Endothelial cell of umbilical vein (primary cell): ENCODE measurements around the gene RBM20. TPM values are rescaled to one million over a fixed set of nuclear protein-coding genes. Genes with fewer than 3 reads are reported as not detected.

Experiments used
- BruUV-seq: library from RNA; stranded (reverse); fragments of 400-500 nt; replicated peaks from 2 replicates; lab custom pipeline; 2021; lab: Mats Ljungman, UMichigan
- CTCF ChIA-PET: fragments of 300-600, 350-600 bp; sonication (Branson Sonifier 250); formaldehyde crosslinking; loops from one replicate; lab custom pipeline; 2021; ENCODE audit warnings: antibody characterized with exemption, inconsistent platforms; lab: Charles Lee
- POLR2A ChIA-PET: fragments of 300-600, 350-600 bp; sonication (Branson Sonifier 250); formaldehyde crosslinking; loops from one replicate; lab custom pipeline; 2021; ENCODE audit warnings: antibody characterized with exemption, inconsistent platforms; lab: Charles Lee
- DNase-seq: peaks from one replicate; pipeline ENCODE4 v3.0.0-alpha.2; 2011; ENCODE audit warnings: low read depth, low spot score
- FAIRE-seq: peaks from 2 replicates; lab custom pipeline; 2011; peaks lifted over from hg19 to GRCh38; lab: Jason Lieb, UNC
- H2AFZ ChIP-seq: 2 replicates; pipeline ENCODE4 v1.6.0; 2012; ENCODE audit warnings: low read depth, low read length, control low read depth, inconsistent platforms
- H3K27ac ChIP-seq: 2 replicates; pipeline ENCODE4 v1.5.1; 2011; ENCODE audit warnings: low read depth, mild to moderate bottlenecking, control low read depth, low read length, moderate library complexity; ENCODE audit not compliant: insufficient read depth
- H3K27me3 ChIP-seq, 2 experiments: 2 replicates each; pipeline versions ENCODE4 v1.6.0 to v1.6.1; 2011; ENCODE audit warnings: low read length in 2 of 2, mixed read lengths in 1 of 2; ENCODE audit not compliant: control insufficient read depth in 2 of 2, insufficient read depth in 2 of 2
- H3K36me3 ChIP-seq, 2 experiments: 2 replicates in 1 of 2; 3 replicates in 1 of 2; pipeline ENCODE4 v1.5.1; 2011; ENCODE audit warnings: low read length in 2 of 2, mild to moderate bottlenecking in 1 of 2, moderate library complexity in 1 of 2; ENCODE audit not compliant: control insufficient read depth in 2 of 2, insufficient read depth in 2 of 2; ENCODE audit errors: extremely low read depth in 1 of 2
- H3K4me1 ChIP-seq: 3 replicates; pipeline ENCODE4 v1.5.1; 2011; ENCODE audit warnings: mild to moderate bottlenecking, low read length; ENCODE audit not compliant: control insufficient read depth, insufficient read depth; ENCODE audit errors: extremely low read depth
- H3K4me2 ChIP-seq: 2 replicates; pipeline ENCODE4 v1.6.1; 2011; ENCODE audit warnings: low read length, control low read depth, mixed read lengths; ENCODE audit not compliant: insufficient read depth
- H3K4me3 ChIP-seq, 3 experiments: fragments of 200-600 bp in 1 of 3; sonication (generic), shearing (Covaris generic) in 1 of 3; replicated peaks in 1 of 3; 2 replicates each; pipeline ENCODE4 v1.5.1; 2011 to 2016; ENCODE audit warnings: control low read depth in 3 of 3, low read length in 3 of 3, mild to moderate bottlenecking in 2 of 3, inconsistent platforms in 1 of 3, low read depth in 1 of 3, moderate library complexity in 1 of 3; ENCODE audit not compliant: insufficient read depth in 1 of 3
- H3K79me2 ChIP-seq: 2 replicates; pipeline ENCODE4 v1.6.0; 2012; ENCODE audit warnings: low read length, inconsistent platforms; ENCODE audit not compliant: control insufficient read depth, insufficient read depth
- H3K9ac ChIP-seq: replicated peaks from 2 replicates; pipeline ENCODE3; 2011; ENCODE audit warnings: low read length, control low read depth; ENCODE audit not compliant: insufficient read depth; ENCODE audit errors: extremely low read depth
- H3K9me1 ChIP-seq: replicated peaks from 3 replicates; pipeline ENCODE4 v1.6.0; 2011; ENCODE audit warnings: mild to moderate bottlenecking, low read length; ENCODE audit not compliant: control insufficient read depth, insufficient read depth; ENCODE audit errors: extremely low read depth
- H3K9me3 ChIP-seq: replicated peaks from 2 replicates; pipeline ENCODE4 v1.5.1; 2012; ENCODE audit warnings: low read length, inconsistent platforms; ENCODE audit not compliant: control insufficient read depth, insufficient read depth
- H4K20me1 ChIP-seq: replicated peaks from 2 replicates; pipeline ENCODE3; 2011; ENCODE audit warnings: mild to moderate bottlenecking, low read length; ENCODE audit not compliant: control insufficient read depth, insufficient read depth; ENCODE audit errors: extremely low read depth
- EZH2 ChIP-seq: IDR thresholded peaks from 2 replicates; pipeline ENCODE4 v1.6.1; 2012; ENCODE audit warnings: borderline replicate concordance, low read depth, mild to moderate bottlenecking, moderate library complexity, low read length, inconsistent platforms; ENCODE audit not compliant: severe bottlenecking
- FOS ChIP-seq: IDR thresholded peaks from 2 replicates; pipeline ENCODE4 v1.6.1; 2011; ENCODE audit warnings: mild to moderate bottlenecking, low read length, moderate library complexity, borderline replicate concordance; ENCODE audit not compliant: insufficient read depth
- GATA2 ChIP-seq: IDR thresholded peaks from 2 replicates; pipeline ENCODE4 v1.7.0; 2011; ENCODE audit warnings: low read depth, mild to moderate bottlenecking, moderate library complexity, mixed read lengths, low read length; ENCODE audit not compliant: insufficient read length, insufficient read depth
- JUN ChIP-seq: IDR thresholded peaks from 2 replicates; pipeline ENCODE4 v1.6.1; 2011; ENCODE audit warnings: borderline replicate concordance, low read depth; ENCODE audit not compliant: insufficient read length, insufficient read depth
- MYC ChIP-seq: IDR thresholded peaks from one replicate; pipeline ENCODE4 v1.6.1; 2011; ENCODE audit warnings: mild to moderate bottlenecking, low read depth, low read length
- POLR2A ChIP-seq: IDR thresholded peaks from 2 replicates; pipeline ENCODE4 v1.6.1; 2012; ENCODE audit warnings: low read depth, mild to moderate bottlenecking, control low read depth, low read length
- POLR2AphosphoS5 ChIP-seq: IDR thresholded peaks from 2 replicates; pipeline ENCODE4 v1.6.1; 2012; ENCODE audit warnings: low read depth, mild to moderate bottlenecking, control low read depth, low read length, moderate library complexity; ENCODE audit not compliant: insufficient read depth
- dilution Hi-C: fragments of 300-500 bp; cut with MboI; formaldehyde crosslinking; loops from one replicate; pipeline ENCODE4 v1.15.0; 2019; ENCODE audit warnings: low sequenced_read_pairs; ENCODE audit not compliant: extremely low pct_ligation_motif_present
- intact Hi-C: fragments of 100-400 bp; cut with micrococcal nuclease; formaldehyde crosslinking; loops from one replicate; pipeline ENCODE4 v1.10.0; 2022
- polyA plus RNA-seq, 4 experiments: library from polyadenylated mRNA; depleted of rRNA in 3 of 4; stranded (reverse) in 3 of 4; unstranded in 1 of 4; fragments of >200 nt; gene quantifications; 2 replicates each; pipeline versions ENCODE4 v1.2.1 to v1.2.3, GENCODE V29; 2011 to 2012; ENCODE audit warnings: missing spikeins in 1 of 4
- total RNA-seq: library from RNA; stranded (reverse); gene quantifications from 2 replicates; pipeline ENCODE4 v1.2.3, GENCODE V29; 2021
- TF ChIP-seq, protein P1 (sequence below): IDR thresholded peaks from 2 replicates; pipeline ENCODE4 v1.6.1; 2011; ENCODE audit not compliant: insufficient read depth, insufficient read length
- TF ChIP-seq, protein P2 (sequence below), 2 donors: IDR thresholded peaks; 1 replicate in 1 of 2; 2 replicates in 1 of 2; pipeline ENCODE4 v1.5.1; 2011; ENCODE audit warnings: low read length in 2 of 2, mild to moderate bottlenecking in 2 of 2, moderate library complexity in 2 of 2, control low read depth in 1 of 2, inconsistent platforms in 1 of 2, low read depth in 1 of 2; ENCODE audit not compliant: insufficient read depth in 1 of 2; ENCODE audit errors: extremely low read depth in 1 of 2

Gene RBM20
- total and polyA plus RNA-seq, 2 donors (not counting 3 experiments of a cell fraction or from before 2014, with no cell fraction given), result 0.04 TPM; not detected in 1

DNA sequence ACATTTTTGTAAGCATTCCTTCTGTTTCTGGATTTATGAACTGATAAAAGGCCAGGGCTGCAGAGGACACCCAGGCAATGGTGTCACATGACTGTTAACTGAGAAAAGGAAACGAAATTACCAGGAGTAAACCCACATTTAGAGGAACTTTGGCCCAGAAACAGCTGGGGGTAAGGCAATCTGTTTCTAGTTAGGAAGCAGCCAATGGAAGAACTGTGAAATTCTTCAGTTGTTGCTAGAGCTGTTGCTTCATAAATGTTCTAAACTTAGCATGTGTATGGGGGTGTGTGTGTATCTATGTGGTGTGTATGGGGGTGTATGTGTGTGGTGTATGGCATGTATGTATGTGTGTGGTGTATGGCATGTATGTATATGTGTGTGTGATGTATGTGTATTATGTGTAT lies 215.8 kb downstream of the RBM20 start:
- BruUV-seq, result no TSS peak
- ChIA-PET CTCF (interaction anchor here (1.0 kb wide), 1 partner anchor 69 kb away, joined by 3 read pairs; no protein-coding TSS in a partner anchor), POLR2A (no interaction called here)
- Histone ChIP-seq H3K4me1 (no peaks in the 10 kb centered on the region), H2AFZ (no peak overlapping the region), H3K79me2 (no peaks in the 10 kb centered on the region), H3K9me1 (no peaks in the 10 kb centered on the region), H3K4me3 (no peak overlapping the region), H3K9ac (no peak overlapping the region), H4K20me1 (no peaks in the 10 kb centered on the region), H3K4me2 (no peak overlapping the region), H3K27me3 (peaks cover 0 to 2% of the 10 kb centered on the region in 2 experiments), H3K27ac (no peak overlapping the region), H3K9me3 (no peaks in the 10 kb centered on the region), H3K36me3 (no peaks in the 10 kb centered on the region)
- no peak for TF ChIP-seq EZH2
- no peak for TF ChIP-seq MYC
- TF ChIP-seq, protein P1, sequence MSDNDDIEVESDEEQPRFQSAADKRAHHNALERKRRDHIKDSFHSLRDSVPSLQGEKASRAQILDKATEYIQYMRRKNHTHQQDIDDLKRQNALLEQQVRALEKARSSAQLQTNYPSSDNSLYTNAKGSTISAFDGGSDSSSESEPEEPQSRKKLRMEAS, result no peak
- no peak for TF ChIP-seq POLR2AphosphoS5
- no peak for TF ChIP-seq FOS
- no peak for TF ChIP-seq JUN
- TF ChIP-seq GATA2, result no peak
- TF ChIP-seq POLR2A, result no peak
- TF ChIP-seq, protein P2, sequence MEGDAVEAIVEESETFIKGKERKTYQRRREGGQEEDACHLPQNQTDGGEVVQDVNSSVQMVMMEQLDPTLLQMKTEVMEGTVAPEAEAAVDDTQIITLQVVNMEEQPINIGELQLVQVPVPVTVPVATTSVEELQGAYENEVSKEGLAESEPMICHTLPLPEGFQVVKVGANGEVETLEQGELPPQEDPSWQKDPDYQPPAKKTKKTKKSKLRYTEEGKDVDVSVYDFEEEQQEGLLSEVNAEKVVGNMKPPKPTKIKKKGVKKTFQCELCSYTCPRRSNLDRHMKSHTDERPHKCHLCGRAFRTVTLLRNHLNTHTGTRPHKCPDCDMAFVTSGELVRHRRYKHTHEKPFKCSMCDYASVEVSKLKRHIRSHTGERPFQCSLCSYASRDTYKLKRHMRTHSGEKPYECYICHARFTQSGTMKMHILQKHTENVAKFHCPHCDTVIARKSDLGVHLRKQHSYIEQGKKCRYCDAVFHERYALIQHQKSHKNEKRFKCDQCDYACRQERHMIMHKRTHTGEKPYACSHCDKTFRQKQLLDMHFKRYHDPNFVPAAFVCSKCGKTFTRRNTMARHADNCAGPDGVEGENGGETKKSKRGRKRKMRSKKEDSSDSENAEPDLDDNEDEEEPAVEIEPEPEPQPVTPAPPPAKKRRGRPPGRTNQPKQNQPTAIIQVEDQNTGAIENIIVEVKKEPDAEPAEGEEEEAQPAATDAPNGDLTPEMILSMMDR (IDR thresholded peaks at IDR 0.05; ENCODE audit: extremely low read depth in 1 of 2, insufficient read depth in 1 of 2, low read depth in 1 of 2, low read length in 2 of 2), result no peak
- no peak for FAIRE-seq
- intact Hi-C loops, result loop anchor here (5.0 kb wide), 1 partner anchor 83 kb away; no protein-coding TSS in a partner anchor
- DNase-seq, result no peak
- dilution Hi-C loops, result no loop called here
